Stimulated activated CD4-positive, alpha-beta T cell treated with anti-CD3 and anti-CD28 coated beads, Interleukin-12 subunit alpha, Interleukin-12 subunit beta, amount 100 ng/mL, for 48 hours (primary cell): ENCODE measurements around the gene TP53TG5.

Experiments
- DNase-seq, 3 donors: peaks; one replicate each; pipeline ENCODE4 v3.0.0-alpha.2; 2020; ENCODE audit warnings: low read depth in 2 of 3, low spot score in 1 of 3

Gene TP53TG5

DNA sequence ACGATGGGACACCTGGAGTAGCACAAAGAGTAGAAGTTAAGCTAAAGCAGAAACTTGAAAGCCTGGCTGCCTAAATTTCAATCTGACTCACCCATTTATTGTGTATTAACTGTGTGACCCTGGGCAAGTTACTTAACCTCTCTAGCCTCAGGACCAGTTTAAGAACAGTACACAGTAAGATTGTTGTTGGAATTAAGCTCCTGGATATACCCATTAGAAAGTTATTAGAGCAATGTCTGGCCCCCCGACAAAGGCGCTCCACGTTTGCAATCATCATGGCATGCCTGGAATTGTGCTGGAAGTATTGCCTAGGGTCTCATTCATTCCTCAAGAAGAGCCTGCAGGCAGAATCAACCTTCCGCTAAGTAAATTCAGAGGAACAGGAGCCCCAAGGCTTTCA is 31.3 kb downstream of the TP53TG5 start:
- DNase-seq = no peak

DNA sequence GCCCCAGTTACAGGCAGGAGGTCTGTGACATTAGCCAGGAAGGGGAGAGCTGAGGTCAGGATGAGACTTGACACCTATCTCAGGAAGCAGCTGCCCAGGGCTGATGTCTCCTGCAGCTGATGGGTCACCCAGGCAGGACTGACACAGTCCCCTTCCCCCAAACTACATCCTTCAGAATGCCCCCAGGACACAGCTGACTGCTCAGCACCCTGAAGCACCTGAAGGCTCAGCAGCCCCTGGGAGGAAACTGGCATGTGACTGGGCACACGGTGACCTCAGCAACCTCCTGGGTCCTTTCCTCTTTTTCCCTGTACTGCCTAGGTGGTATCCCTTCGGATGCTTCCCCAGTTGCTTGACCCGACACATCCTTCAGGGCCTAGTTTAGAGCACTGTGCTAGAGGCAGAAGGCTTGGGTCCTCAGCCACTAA is 31.8 kb downstream of the TP53TG5 start:
- DNase-seq = no peak

DNA sequence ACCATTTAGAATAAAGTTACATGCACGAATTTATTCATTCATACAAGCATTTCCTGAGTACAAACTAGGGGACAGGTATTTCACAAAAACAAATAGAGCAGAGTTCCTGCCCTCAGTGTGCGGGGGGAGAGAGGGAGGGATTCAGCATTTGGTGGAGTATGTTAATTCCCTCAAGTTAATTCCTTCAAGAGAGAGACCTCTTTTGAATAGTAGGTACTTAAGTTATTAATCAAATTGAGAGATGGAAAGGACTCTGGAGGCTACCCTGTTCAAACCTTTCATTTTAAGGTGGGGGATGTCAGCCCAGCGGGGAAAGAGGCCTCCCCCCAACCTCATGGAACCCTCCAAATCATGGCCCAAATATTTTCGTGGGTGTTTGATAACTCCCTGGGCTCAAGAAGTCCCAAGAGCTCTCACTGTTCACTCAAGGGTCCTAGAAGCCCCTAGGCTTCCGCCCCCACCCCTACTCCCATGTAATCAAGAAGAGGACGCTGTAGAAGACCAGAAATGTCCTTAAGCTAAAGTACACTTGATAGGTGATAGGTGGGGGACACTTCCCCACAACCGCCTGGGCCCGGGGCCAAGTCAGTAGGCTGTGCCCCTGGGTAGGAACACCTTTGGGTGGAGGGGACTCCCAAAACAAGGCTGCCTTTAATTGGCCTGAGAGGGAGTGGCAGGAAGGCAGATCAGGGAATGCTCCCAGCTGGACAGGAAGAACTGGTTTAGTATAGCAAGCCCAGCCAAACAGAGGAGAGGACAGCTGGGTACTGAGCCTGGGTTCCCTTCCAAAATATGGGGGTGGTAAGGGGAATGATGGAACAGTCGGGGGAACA is 32.8 kb downstream of the TP53TG5 start:
- no peak for DNase-seq

DNA sequence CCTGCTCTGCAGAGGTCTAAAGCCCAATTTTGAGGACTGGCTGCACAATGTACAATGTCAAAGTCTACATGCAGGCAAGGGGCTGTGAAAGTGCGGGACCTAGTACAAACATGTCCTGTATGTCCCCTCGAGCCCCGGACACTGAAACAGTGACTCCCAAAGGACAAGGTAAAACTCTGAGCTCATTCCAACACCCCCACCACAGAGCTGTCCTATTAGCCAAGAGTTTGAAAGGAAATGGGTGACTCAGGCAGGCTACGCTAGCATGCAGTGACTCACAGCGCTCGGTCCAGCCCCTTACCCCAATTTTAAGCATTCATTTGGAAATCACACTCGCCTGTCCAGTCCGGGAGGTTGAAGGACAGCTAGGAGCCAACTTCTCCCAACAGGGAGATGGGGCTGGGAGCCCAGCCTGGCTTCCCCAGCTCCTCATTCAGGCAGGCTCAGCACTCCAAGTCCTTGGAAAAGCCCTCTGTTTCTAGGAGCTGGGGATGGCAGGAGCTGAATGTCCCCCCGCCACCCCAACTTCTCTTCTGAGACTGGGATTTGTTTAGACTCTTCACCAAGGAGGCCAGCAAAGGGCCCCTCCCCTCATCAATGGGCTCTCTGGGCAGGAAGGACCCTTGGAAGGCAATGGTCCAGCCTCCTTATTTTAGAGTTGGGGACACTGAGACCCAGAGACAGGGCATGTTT is 33.8 kb downstream of the TP53TG5 start:
- DNase-seq = no peak

DNA sequence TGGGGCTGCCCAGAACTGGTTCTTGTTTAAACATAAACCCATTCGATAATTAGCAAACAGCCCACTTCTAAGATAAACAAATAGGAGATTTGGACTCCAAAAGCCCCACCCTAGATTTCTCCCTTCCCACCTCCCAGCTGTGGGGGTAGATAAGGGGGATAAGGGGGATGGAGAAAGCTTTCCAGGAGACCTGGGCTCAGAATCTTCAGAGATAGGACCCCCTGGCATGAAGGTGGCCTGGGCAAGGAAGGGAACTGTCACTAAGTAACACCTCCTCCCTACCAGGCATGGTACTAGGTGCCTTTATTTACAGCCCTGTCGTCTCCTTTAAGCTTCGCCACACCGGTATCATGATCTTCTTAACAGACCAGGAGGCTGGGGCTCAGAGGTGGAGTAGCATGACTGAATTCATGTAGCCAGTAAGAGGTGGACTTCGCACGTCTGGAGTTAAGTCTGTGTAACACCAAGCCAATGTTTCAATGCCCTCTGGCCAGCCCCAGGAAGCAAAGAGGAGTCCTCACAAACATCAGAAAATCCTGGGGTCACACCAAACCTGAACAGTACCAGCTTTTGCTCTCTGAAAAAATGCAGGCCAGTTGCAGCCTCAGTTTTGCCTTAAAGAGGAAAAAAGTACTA is 34.5 kb downstream of the TP53TG5 start:
- no peak for DNase-seq

DNA sequence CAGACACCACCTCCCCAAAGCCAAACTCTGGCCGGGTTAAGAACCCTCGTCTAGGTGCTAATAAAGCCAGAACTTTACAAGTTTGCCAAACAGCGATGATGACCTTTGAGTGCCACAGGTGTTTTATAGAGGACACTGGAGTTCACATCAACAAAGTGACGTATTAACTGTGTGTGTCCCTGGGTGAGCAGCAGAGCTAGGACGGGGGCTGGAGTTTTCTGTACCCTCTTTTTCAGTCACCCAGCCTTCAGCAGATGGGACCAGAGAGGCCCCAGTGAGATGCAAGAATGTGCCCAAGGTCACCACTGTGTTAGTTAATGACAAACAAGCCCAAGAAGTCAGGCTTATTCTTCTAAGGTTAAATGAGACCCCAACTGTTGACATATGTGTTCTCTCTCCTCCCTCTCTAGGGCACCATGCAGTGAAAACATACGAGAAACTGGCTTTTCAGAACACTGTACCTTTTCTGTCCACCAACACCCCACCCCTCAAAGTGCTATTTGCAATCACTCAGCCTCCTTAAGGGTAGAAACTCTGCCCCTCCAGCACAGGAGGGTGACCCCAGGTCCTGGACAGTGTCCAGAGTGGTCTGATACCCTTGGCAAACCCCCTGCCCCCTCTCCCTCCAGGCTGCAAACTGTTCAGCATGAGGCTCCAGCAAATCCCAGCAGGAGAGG is 35.1 kb downstream of the TP53TG5 start:
- DNase-seq = no peak

DNA sequence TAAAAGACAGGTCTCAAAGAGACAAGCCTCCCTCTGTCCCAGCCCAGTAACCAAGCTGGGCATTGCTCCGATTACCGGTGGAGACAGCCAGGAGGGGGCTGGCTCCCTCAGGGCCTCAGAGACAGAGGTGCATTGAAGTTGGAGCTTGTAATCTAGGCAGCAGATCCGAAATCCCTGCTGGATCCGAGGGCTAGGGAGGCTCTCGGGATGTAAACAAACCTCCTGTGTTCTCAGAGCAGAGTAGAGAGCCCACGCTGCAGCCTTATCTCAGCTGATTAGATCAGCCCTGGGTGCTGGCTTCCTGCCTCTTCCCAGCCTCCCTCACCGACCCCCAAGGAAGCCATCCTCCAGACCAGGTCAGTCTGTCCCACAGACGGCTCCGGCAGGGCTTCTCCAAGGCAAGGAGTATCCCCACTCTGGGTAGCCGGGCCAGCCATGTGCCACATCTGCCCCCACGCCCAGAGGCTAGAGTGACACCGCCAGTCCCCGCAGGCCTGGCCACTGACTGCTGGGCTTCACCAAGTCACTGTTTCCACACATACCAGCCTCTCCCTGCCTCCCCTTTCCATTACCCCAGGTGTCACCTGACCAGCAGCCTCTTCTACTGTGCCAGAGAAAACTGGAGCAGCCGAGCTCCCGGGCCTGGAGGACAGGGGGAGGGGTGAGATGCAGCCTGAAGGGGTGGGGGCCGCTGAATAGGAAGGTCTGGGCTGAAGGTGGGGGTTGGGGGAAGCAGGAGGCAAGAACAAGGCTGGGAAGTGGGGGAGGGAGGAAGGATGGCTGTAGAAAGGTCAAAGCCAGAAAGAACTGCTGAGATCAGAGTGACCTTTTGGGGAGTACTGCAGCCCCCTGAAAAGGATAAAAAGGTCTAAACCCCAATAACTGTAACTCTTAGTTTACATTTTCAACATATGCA is 35.9 kb downstream of the TP53TG5 start:
- DNase-seq = no peak

DNA sequence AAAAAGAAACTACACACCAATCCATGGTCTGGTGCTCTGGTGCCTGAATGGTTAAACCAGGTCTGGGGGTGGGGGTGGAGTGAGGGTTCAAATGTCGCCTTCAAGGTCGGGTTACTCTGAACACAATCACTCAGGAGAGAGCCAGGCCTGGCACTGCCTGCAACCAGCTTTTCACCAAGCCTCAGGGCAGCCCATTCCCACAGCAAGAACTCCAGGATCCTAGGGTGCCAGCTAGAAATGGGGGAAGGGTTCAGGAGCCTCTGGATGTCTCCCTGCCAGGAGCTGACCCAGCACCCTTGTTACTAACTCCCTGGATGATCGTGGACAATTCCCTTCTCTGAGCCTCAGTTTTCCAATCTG is 36.6 kb downstream of the TP53TG5 start:
- DNase-seq = no peak

DNA sequence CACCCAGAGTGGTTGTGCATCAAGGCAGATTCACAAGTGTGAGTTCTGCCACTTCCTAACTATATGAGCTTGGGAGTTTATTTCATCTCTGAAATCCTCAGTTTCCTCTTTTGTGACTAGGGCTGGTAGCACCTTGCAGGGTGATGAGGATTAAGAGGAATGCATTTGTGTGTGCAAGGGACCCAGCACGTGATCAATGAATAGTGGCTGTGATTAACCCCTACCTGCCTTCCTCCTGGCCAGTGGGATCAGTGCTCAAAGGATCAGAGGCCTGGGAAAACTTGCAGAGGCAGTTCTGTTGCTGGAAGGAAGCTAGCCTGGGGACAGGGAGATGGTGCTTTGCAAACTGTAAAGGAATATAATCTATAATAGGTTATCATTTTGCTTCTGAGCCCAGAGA is 37.2 kb downstream of the TP53TG5 start:
- no peak for DNase-seq

DNA sequence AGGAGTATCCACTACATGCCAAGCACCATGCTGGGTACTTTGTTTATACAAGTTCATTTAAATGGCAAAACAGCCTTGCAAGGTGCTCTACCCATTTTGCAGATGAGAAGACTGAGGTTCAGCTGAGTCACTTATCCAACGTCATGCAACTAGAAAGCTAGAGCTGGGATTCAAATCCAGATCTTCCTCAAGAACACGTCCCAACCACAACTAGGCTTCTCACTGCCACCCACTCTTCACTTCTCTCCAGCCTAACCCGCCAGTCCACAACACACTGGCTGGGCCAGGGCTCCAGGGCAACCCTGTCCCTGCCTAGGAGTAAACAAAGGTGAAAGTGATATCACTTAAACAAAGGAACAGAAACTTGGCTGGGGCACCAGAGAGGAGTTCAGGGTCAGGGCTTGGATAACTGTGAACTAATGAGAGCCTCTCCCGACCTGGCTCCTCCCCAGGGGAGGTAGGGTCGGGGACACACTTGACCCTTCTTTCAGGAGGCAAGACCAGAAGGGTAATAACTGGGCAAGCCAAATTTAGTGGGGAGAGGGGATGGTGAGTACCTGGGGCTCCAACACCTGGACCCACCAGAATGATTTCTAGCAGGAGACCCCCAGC is 37.8 kb downstream of the TP53TG5 start:
- no peak for DNase-seq

DNA sequence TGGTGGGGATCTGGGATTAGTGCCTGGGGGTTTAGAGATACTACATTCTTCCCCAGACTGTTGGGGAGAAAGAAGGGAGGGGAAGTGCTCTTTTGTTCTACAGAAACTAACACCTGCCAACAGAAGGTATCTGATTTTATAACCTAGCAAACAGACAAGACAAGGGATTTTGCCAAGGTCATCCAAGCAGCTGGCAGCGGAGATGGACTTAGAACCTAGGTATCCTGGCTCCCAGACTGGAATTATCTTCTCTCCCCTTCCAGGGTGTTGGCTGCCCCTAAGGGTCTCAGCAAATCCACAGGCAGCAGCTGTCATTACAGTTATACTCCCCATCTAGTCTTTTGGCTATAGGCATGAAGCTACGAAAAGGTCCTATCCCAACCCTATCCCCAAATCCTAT is 38.3 kb downstream of the TP53TG5 start:
- no peak for DNase-seq

DNA sequence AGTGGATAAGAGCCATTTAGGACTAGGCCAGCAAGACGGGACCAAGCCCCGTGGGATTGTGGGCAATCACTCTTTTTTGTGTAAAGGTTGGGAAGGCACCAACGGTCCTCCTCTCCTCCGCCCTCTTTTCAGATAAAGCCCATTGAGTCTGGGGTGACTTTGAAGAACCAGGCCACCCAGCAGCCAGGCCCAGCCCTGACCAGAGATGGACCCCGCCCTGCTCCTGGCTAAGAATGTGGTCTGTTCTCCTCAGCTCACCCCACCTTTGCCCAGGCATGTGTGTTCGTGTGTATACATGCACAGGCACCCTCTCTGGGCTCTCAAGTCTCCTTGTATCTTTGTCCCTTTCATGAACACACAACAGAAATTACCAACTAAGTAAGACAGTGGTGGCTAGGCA is 39.0 kb downstream of the TP53TG5 start:
- DNase-seq = no peak

DNA sequence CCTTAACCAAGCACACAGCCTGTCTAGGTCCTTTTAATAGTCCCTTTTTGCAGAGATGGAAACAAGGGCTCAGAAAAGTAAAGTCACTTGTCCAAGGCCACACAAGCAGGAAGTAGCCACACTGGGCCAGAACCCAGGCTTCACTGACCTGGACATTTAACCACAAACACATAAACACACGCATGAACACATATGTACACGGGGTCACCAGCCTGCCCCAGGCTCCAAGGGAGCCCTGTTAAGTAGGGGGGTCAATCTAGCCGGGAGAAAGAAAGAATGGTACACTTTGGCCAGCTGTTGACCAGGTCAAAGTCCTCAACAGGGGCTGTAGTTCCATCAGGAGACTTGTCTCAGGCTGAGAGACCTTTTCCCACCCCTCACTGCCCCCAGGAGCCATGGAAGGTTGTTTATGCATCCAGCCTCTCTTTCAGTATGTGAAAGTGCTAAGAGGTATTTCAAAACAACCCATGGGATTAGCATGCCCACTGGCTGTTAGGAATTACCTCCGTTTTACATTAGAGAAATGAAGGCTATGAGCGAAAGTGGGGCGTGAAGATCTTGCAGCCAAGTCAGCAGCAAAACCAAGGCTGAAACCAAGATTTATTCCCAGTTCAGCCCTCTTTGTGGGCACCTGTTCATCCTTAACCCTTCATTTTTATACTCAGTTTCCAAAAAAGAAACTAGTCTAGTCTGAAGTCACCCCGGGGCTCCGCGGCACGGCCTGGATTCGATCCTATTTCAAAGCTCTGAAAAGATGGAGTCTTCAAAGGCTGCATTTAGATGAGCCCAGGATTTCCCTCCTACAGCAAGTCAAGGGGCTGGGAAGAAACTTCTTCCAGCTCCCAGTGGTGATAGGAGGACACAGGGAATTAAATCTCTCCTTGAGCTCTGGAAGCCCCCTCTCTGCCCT is 39.7 kb downstream of the TP53TG5 start:
- no peak for DNase-seq

DNA sequence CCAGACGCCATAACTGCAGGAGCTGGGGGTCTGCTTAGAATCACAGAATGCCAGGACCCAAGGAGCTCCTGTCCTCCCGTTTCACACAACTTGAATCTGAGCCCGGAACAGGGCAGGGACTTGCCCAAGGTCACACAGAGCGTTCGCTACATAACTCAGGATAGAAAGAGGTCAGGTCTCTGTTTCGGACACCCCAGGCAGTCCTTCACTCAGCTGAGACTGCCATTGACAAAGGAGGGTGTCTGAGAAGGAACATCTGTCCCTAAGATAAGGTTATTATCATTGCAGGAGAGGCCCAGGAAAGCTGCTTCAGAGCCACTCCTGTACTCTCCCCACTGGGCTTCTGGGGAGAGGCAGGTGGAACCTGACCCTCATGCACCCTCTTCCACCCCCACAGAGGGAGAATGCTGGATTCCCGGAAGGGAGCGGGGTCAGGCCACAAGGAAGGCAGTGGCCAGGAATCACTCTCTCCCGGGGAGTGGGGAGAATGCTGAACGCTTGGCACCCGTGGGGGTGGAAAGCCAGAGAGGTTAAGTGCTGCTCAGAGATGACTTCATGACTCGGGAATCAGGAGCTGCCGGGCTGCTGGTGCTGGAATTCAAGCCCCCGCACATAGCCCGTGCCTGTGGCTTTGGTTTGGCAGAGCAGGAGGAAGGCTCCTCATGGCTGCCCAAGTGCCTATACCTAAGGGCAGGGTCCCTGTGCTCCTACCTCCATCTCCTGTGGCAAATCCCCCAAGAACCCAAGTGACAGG is 40.6 kb downstream of the TP53TG5 start:
- DNase-seq = no peak

DNA sequence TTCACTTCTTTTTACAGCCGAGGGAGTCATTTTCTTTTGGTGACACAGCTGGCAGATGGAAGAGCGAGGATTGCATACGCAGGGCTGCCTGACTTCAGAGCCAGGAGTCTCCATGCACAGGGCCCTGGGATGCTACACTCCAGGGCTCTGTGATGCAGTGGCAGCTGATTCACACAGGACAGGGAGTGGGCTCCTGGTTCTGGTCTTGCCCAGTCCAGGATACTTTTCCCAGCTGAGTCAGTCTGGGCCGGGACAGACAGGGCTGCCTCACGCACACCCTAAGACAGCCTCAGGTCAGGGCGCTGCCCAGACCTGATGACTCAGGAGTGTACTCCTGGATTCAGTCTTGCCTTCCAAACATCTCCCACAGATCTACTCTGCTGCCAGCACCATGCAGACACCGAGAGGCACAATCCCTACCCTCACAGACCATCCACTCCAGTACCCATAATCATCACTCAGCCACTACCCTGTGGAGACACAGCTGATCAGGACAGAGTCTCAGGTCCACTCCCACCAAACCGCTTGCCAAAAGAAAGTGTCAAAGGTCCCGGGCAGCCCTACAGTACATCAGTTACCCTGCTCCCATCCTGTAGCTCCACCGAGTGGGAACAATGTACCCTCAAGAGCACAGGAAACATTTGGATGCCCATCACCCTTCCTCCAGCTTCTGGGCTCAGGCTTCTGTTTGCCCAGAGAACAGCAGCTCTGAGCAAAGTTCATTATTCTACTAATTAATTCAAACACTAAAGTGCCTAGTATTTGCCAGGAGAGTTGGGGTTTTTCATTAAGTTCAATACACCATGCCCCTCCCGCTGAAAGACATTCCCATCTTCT is 41.4 kb downstream of the TP53TG5 start:
- no peak for DNase-seq

DNA sequence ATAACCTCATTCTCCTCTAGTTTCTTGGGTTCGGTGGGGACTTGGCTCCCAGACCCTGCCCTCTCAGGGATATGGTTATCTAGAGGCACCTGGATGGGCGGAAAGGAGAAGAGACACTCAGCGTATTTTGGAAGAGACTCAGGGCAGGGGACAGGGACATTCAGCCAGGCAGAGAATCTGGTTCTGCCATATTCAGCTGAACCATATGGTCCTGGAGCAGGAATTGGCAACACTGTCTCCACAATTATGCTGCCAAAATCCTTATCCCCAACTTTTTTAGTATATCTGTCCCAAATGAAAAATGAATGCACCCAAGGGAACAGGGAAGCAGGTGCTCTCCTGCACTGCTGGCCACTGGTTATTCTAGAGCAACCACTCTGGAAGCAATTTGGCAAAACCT is 47.6 kb downstream of the TP53TG5 start:
- DNase-seq = no peak

DNA sequence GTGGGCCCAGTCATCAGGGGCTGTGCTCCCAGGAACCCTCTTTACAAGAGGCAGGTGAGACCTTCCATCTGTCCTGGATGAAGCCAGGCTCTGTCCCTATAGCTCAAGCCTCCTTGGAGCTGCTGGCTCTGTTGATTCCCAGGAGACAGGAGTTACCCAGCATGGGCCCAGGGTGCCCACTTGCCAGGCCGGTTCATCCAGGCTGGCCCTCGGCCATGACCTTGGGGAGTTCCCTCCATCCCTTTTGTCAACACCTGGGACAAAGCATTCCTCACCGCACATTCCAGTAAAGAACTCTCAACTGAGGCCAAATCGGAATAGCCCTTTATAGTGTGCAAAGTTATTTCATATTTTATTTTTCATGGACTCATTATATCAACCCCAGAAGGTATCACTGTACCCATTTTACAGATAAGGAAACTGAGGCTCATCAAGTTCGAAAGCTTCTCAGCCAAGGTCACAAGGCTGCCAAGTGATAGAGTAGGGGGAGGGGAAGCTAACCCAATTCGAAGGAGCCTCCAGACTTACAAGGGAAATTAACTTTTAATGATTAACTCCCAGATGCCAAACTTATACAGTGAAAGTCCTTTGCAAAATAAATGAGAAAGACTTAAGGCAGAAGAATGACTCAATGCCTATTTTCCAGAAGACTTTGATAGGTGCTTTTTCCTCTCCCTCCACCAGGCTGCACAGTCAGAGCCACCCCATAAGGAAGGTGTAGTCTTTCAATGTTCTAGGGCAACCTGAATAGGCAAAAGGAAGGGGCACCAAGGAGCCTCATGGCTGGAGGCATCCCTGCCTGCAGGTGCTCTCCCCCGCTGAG is 48.4 kb downstream of the TP53TG5 start:
- no peak for DNase-seq
